ENCODE measurements around the gene RBP5. TPM values are rescaled to one million over a fixed set of nuclear protein-coding genes. Genes with fewer than 3 reads are reported as not detected.

The RBP5 gene
- total and polyA plus RNA-seq, 10 of the 15 experiments (the other 5 are each of a cell fraction or from before 2014, with no cell fraction given), result 0.11 to 1.1 (median 0.31) TPM; not detected in 4

DNA sequence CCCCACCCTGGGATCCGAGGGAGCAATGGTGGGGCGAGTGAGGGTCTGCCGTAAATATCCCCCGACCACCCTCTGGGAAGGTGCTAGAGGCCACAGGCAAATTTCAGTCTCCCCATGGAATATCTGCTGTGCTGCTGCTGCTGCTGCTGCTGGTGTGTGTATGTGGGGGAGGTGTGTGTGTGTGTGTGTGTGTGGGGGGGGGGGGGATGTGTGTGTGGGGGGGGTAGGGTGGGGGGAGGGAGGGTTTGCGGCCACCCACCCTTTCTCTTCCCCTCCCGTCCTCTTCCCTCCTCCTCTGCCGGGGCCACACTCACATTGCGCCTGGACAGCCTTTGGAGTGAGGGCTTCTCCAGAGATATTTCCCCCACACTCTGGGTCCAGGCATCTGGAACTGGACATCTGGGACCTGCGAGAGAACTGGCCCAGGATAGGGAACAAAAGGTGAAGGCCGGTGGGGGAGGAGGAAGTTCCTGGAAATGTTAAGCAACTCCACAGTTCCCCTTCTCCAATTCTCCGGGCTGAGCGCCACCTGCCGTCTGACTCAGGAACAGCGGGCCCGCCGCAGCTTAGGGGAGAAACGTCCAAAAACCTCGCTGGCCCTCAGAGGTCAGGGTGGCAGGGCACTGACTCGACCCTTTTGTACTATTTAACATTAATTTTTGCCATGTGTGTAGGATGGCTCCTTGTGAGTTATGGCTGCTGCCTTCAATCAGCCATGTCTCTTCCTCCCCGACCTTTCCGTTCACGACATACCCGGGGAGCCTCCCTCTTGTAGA, 19.7 kb downstream of the RBP5 start, which contains the start of gene C1RL (continued):
- TF ChIP-seq, protein P1, sequence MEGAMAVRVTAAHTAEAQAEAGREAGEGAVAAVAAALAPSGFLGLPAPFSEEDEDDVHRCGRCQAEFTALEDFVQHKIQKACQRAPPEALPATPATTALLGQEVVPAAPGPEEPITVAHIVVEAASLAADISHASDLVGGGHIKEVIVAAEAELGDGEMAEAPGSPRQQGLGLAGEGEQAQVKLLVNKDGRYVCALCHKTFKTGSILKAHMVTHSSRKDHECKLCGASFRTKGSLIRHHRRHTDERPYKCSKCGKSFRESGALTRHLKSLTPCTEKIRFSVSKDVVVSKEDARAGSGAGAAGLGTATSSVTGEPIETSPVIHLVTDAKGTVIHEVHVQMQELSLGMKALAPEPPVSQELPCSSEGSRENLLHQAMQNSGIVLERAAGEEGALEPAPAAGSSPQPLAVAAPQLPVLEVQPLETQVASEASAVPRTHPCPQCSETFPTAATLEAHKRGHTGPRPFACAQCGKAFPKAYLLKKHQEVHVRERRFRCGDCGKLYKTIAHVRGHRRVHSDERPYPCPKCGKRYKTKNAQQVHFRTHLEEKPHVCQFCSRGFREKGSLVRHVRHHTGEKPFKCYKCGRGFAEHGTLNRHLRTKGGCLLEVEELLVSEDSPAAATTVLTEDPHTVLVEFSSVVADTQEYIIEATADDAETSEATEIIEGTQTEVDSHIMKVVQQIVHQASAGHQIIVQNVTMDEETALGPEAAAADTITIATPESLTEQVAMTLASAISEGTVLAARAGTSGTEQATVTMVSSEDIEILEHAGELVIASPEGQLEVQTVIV (IDR thresholded peaks at IDR 0.05; ENCODE audit: borderline replicate concordance, partially characterized antibody), result peak; percentile 16
- TF ChIP-seq ZBED1 (IDR thresholded peaks at IDR 0.05; ENCODE audit: borderline replicate concordance) (no peak), CREB1 (IDR thresholded peaks at IDR 0.05; ENCODE audit: low read depth) (peak; percentile 35; the same call in 1 of the 2 replicates), IKZF2 (IDR thresholded peaks at IDR 0.05) (peak; percentile 73 to 79), RAD21 (IDR thresholded peaks at IDR 0.05; ENCODE audit: insufficient read depth, low read depth, low read length) (peak; percentile 56; the same call in 1 of the 2 replicates), FOS (IDR thresholded peaks at IDR 0.05; ENCODE audit: borderline replicate concordance, extremely low read depth, insufficient read length) (no peak), EED (IDR thresholded peaks at IDR 0.05; ENCODE audit: low read depth) (peak; percentile 76), KDM1A (IDR thresholded peaks at IDR 0.05; ENCODE audit: borderline replicate concordance) (no peak), NBN (IDR thresholded peaks at IDR 0.05) (peak; percentile 62), SMC3 (IDR thresholded peaks at IDR 0.05; ENCODE audit: borderline replicate concordance, low read length) (peak; percentile 65), RUNX3 (IDR thresholded peaks at IDR 0.05; ENCODE audit: low read length) (peak; percentile 47), SP1 (IDR thresholded peaks at IDR 0.05; ENCODE audit: low read depth, low read length) (no peak), EGR1 (IDR thresholded peaks at IDR 0.05; ENCODE audit: borderline replicate concordance in 1 of 2, low read depth in 2 of 2, low read length in 2 of 2) (peak in 1 of 2 experiments; percentile 40; a peak in 1 of 3 replicates), POLR2A (IDR thresholded peaks at IDR 0.05; ENCODE audit: low read depth, low read length) (0 out of 2 replicates have a peak, but pooled peaks have one; percentile 13), PML (IDR thresholded peaks at IDR 0.05; ENCODE audit: low read length) (0 out of 2 replicates have a peak, but pooled peaks have one; percentile 8), HDAC2 (IDR thresholded peaks at IDR 0.05) (no peak), CBX3 (IDR thresholded peaks at IDR 0.05; ENCODE audit: borderline replicate concordance, low read depth) (no peak)
- TF ChIP-seq, protein P2, sequence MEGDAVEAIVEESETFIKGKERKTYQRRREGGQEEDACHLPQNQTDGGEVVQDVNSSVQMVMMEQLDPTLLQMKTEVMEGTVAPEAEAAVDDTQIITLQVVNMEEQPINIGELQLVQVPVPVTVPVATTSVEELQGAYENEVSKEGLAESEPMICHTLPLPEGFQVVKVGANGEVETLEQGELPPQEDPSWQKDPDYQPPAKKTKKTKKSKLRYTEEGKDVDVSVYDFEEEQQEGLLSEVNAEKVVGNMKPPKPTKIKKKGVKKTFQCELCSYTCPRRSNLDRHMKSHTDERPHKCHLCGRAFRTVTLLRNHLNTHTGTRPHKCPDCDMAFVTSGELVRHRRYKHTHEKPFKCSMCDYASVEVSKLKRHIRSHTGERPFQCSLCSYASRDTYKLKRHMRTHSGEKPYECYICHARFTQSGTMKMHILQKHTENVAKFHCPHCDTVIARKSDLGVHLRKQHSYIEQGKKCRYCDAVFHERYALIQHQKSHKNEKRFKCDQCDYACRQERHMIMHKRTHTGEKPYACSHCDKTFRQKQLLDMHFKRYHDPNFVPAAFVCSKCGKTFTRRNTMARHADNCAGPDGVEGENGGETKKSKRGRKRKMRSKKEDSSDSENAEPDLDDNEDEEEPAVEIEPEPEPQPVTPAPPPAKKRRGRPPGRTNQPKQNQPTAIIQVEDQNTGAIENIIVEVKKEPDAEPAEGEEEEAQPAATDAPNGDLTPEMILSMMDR (IDR thresholded peaks at IDR 0.05 in 2 of 3, conservative IDR thresholded peaks at IDR 0.05 in 1 of 3; ENCODE audit: control insufficient read depth in 2 of 3, extremely low read depth in 1 of 3, insufficient read depth in 1 of 3, low read depth in 3 of 3, low read length in 3 of 3), result peak; percentile 93 to 98 (median 98)
- TF ChIP-seq, protein P3, sequence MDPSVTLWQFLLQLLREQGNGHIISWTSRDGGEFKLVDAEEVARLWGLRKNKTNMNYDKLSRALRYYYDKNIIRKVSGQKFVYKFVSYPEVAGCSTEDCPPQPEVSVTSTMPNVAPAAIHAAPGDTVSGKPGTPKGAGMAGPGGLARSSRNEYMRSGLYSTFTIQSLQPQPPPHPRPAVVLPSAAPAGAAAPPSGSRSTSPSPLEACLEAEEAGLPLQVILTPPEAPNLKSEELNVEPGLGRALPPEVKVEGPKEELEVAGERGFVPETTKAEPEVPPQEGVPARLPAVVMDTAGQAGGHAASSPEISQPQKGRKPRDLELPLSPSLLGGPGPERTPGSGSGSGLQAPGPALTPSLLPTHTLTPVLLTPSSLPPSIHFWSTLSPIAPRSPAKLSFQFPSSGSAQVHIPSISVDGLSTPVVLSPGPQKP (IDR thresholded peaks at IDR 0.05; ENCODE audit: low read depth, low read length), result peak; percentile 34; the same call in 1 of the 2 replicates
- TF ChIP-seq, protein P4, sequence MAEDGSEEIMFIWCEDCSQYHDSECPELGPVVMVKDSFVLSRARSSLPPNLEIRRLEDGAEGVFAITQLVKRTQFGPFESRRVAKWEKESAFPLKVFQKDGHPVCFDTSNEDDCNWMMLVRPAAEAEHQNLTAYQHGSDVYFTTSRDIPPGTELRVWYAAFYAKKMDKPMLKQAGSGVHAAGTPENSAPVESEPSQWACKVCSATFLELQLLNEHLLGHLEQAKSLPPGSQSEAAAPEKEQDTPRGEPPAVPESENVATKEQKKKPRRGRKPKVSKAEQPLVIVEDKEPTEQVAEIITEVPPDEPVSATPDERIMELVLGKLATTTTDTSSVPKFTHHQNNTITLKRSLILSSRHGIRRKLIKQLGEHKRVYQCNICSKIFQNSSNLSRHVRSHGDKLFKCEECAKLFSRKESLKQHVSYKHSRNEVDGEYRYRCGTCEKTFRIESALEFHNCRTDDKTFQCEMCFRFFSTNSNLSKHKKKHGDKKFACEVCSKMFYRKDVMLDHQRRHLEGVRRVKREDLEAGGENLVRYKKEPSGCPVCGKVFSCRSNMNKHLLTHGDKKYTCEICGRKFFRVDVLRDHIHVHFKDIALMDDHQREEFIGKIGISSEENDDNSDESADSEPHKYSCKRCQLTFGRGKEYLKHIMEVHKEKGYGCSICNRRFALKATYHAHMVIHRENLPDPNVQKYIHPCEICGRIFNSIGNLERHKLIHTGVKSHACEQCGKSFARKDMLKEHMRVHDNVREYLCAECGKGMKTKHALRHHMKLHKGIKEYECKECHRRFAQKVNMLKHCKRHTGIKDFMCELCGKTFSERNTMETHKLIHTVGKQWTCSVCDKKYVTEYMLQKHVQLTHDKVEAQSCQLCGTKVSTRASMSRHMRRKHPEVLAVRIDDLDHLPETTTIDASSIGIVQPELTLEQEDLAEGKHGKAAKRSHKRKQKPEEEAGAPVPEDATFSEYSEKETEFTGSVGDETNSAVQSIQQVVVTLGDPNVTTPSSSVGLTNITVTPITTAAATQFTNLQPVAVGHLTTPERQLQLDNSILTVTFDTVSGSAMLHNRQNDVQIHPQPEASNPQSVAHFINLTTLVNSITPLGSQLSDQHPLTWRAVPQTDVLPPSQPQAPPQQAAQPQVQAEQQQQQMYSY (CRISPR knock-in tag; IDR thresholded peaks at IDR 0.05), result no peak
- TF ChIP-seq, protein P5, sequence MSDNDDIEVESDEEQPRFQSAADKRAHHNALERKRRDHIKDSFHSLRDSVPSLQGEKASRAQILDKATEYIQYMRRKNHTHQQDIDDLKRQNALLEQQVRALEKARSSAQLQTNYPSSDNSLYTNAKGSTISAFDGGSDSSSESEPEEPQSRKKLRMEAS (IDR thresholded peaks at IDR 0.05; ENCODE audit: low read depth, low read length), result peak; percentile 51; the same call in 1 of the 2 replicates
